HepG2 (cell line): ENCODE results near the gene MCC. TPM values are rescaled to one million over a fixed set of nuclear protein-coding genes. Genes with fewer than 3 reads are reported as not detected.

Source experiments
- ATAC-seq: fragments of 200-7000 bp; cut with Tn5 transposase; 3 replicates; pipeline ENCODE4 v1.9.1; 2020; ENCODE audit warnings: mild to moderate bottlenecking, moderate library complexity
- BruUV-seq: library from RNA; stranded (reverse); fragments of 400-500 nt; replicated peaks from 2 replicates; lab custom pipeline; 2021; lab: Mats Ljungman, UMichigan
- CTCF ChIA-PET: fragments of 300-600 bp; formaldehyde crosslinking; extraction: SDS; loops from one replicate; lab custom pipeline; 2021; ENCODE audit warnings: low total read pairs, inconsistent platforms, low intra/inter-chr PET ratio; lab: Yijun Ruan, JAX
- POLR2A ChIA-PET: fragments of 350-600 bp; sonication (Branson Sonifier 250); formaldehyde crosslinking; loops from one replicate; lab custom pipeline; 2020; ENCODE audit warnings: antibody characterized with exemption, inconsistent platforms; lab: Yijun Ruan, JAX
- DNase-seq: peaks from one replicate; pipeline ENCODE4 v3.0.0-alpha.2; 2015; ENCODE audit warnings: low spot score
- FAIRE-seq: peaks from 3 replicates; lab custom pipeline; 2011; peaks lifted over from hg19 to GRCh38; lab: Jason Lieb, UNC
- H2AFZ ChIP-seq: one replicate; pipeline ENCODE4 v1.6.1; 2011; ENCODE audit warnings: low read length, inconsistent platforms
- H3K27ac ChIP-seq: fragments of 300-600 bp; 3 replicates; pipeline ENCODE4 v1.8.0; 2011; ENCODE audit warnings: mixed run types, mild to moderate bottlenecking, mixed read lengths, low read length, inconsistent platforms; ENCODE audit not compliant: insufficient read depth; ENCODE audit errors: extremely low read length
- H3K27me3 ChIP-seq, 2 experiments: fragments of 200-600 bp in 1 of 2; 2 replicates in 1 of 2; 3 replicates in 1 of 2; pipeline versions ENCODE4 v1.6.0 to v1.8.0; 2011; ENCODE audit warnings: low read length in 2 of 2, mild to moderate bottlenecking in 2 of 2, moderate library complexity in 2 of 2, inconsistent platforms in 1 of 2; ENCODE audit not compliant: insufficient read depth in 2 of 2, control insufficient read depth in 1 of 2
- H3K36me3 ChIP-seq, 2 experiments: fragments of 200-600 bp in 1 of 2; replicated peaks in 1 of 2; 2 replicates in 1 of 2; 3 replicates in 1 of 2; pipeline versions ENCODE4 v1.5.1 to v1.8.0; 2011; ENCODE audit warnings: low read length in 2 of 2, inconsistent platforms in 1 of 2; ENCODE audit not compliant: insufficient read depth in 2 of 2, control insufficient read depth in 1 of 2
- H3K4me1 ChIP-seq: 2 replicates; pipeline ENCODE4 v1.5.1; 2012; ENCODE audit warnings: low read length, inconsistent platforms; ENCODE audit not compliant: insufficient read depth
- H3K4me2 ChIP-seq: 2 replicates; pipeline ENCODE4 v1.6.0; 2011; ENCODE audit warnings: low read depth, low read length, inconsistent platforms
- H3K4me3 ChIP-seq, 3 experiments: fragments of 200-600 bp in 1 of 3; sonication (generic), shearing (Covaris generic) in 1 of 3; replicated peaks in 1 of 3; 2 replicates each; pipeline ENCODE4 v1.5.1; 2011 to 2016; ENCODE audit warnings: low read length in 3 of 3, inconsistent platforms in 2 of 3, low read depth in 2 of 3, mild to moderate bottlenecking in 2 of 3, control low read depth in 1 of 3, mixed read lengths in 1 of 3; ENCODE audit not compliant: insufficient read depth in 1 of 3
- H3K79me2 ChIP-seq: one replicate; pipeline ENCODE4 v1.6.1; 2011; ENCODE audit warnings: low read length, inconsistent platforms; ENCODE audit not compliant: insufficient read depth
- H3K9ac ChIP-seq: 2 replicates; pipeline ENCODE4 v1.6.0; 2011; ENCODE audit warnings: mild to moderate bottlenecking, low read depth, low read length, inconsistent platforms; ENCODE audit not compliant: insufficient read depth
- H3K9me3 ChIP-seq: 2 replicates; pipeline ENCODE4 v1.5.1; 2012; ENCODE audit warnings: mild to moderate bottlenecking, low read length
- H4K20me1 ChIP-seq: 2 replicates; pipeline ENCODE4 v1.6.0; 2011; ENCODE audit warnings: inconsistent platforms, mild to moderate bottlenecking, low read length, moderate library complexity; ENCODE audit not compliant: insufficient read depth
- BCL6 ChIP-seq: IDR thresholded peaks from 2 replicates; pipeline ENCODE4 v1.6.1; 2016; ENCODE audit warnings: missing genetic modification reagents, missing compliant biosample characterization
- NFIC ChIP-seq: IDR thresholded peaks from 2 replicates; pipeline ENCODE4 v1.6.1; 2012; ENCODE audit warnings: mild to moderate bottlenecking, low read length, inconsistent platforms
- NPAS2 ChIP-seq: sonication (generic); formaldehyde crosslinking; IDR thresholded peaks from 2 replicates; pipeline ENCODE4 v1.8.0; 2022; ENCODE audit warnings: mild to moderate bottlenecking, missing genetic modification reagents, borderline replicate concordance
- POLR2A ChIP-seq, 2 experiments: IDR thresholded peaks; 2 replicates each; pipeline ENCODE4 v1.6.1; 2011; ENCODE audit warnings: low read depth in 2 of 2, low read length in 2 of 2, mild to moderate bottlenecking in 1 of 2, moderate library complexity in 1 of 2; ENCODE audit not compliant: insufficient read depth in 1 of 2
- SIX4 ChIP-seq: sonication (generic); formaldehyde crosslinking; IDR thresholded peaks from 2 replicates; pipeline ENCODE4 v1.4.0; 2020; ENCODE audit warnings: missing genetic modification reagents
- ZBTB7A ChIP-seq: sonication (generic); formaldehyde crosslinking; IDR thresholded peaks from 2 replicates; pipeline ENCODE4 v1.8.0; 2022; ENCODE audit warnings: mild to moderate bottlenecking, missing genetic modification reagents
- ZBTB8A ChIP-seq: sonication (generic); formaldehyde crosslinking; IDR thresholded peaks from 2 replicates; pipeline ENCODE4 v1.4.0; 2020; ENCODE audit warnings: mild to moderate bottlenecking, low read depth, missing genetic modification reagents, borderline replicate concordance
- ZNF10 ChIP-seq: sonication (generic); formaldehyde crosslinking; IDR thresholded peaks from 2 replicates; pipeline ENCODE4 v1.4.0; 2020; ENCODE audit warnings: mild to moderate bottlenecking, low read depth, missing genetic modification reagents, borderline replicate concordance
- ZNF326 ChIP-seq: sonication (generic); formaldehyde crosslinking; IDR thresholded peaks from 2 replicates; pipeline ENCODE4 v1.4.0; 2020; ENCODE audit warnings: missing genetic modification reagents, borderline replicate concordance
- ZNF510 ChIP-seq: sonication (generic); formaldehyde crosslinking; IDR thresholded peaks from 2 replicates; pipeline ENCODE4 v1.4.0; 2020; ENCODE audit warnings: low read depth, mild to moderate bottlenecking, missing genetic modification reagents
- ZNF577 ChIP-seq: sonication (generic); formaldehyde crosslinking; IDR thresholded peaks from 2 replicates; pipeline ENCODE4 v1.4.0; 2020; ENCODE audit warnings: mild to moderate bottlenecking, low read depth, missing genetic modification reagents, borderline replicate concordance
- ZNF781 ChIP-seq: sonication (generic); formaldehyde crosslinking; IDR thresholded peaks from 2 replicates; pipeline ENCODE4 v1.5.1; 2020; ENCODE audit warnings: borderline replicate concordance, mild to moderate bottlenecking, missing genetic modification reagents; ENCODE audit errors: not compliant biosample characterization
- whole genome bisulfite sequencing: methylation state at CpG from one replicate; pipeline ENCODE4 v1.1.6; 2017; ENCODE audit warnings: low lambda C conversion rate; 5-methylcytosine and 5-hydroxymethylcytosine counted together
- in situ Hi-C: cut with HindIII; loops from 2 replicates; pipeline ENCODE4 v1.10.0; 2017; ENCODE audit warnings: low pct_unique_long_range_greater_than_20kb; ENCODE audit not compliant: extremely low pct_ligation_motif_present
- intact Hi-C: fragments of 100-400 bp; cut with micrococcal nuclease; formaldehyde crosslinking; loops from one replicate; pipeline ENCODE4 v1.10.0; 2022; ENCODE audit not compliant: unreplicated experiment
- polyA plus RNA-seq, 8 experiments: library from polyadenylated mRNA; depleted of rRNA in 3 of 8; stranded (reverse) in 7 of 8; unstranded in 1 of 8; fragments of >200 nt; fragmentation: Illumina TruSeq in 4 of 8; extraction: Trizol in 4 of 8; gene quantifications; 2 replicates each; pipeline versions ENCODE4 v1.2.1 to v1.2.3, GENCODE V29; 2011 to 2016; ENCODE audit warnings: low read depth in 4 of 8, missing spikeins in 1 of 8, mixed read lengths in 1 of 8; ENCODE audit not compliant: insufficient read depth in 1 of 8
- total RNA-seq, 5 experiments: library from RNA; depleted of rRNA; stranded (reverse); fragments of >200 nt; fragmentation: Illumina TruSeq; extraction: Trizol; gene quantifications; 2 replicates each; pipeline ENCODE4 v1.2.3, GENCODE V29; 2016; ENCODE audit warnings: low read depth in 1 of 5
- TF ChIP-seq, protein P1 (sequence below): sonication (generic); formaldehyde crosslinking; IDR thresholded peaks from 2 replicates; pipeline ENCODE4 v1.4.0; 2020; ENCODE audit warnings: mild to moderate bottlenecking, missing genetic modification reagents
- TF ChIP-seq, protein P2 (sequence below): sonication (generic); formaldehyde crosslinking; IDR thresholded peaks from 2 replicates; pipeline ENCODE4 v1.4.0; 2020; ENCODE audit warnings: missing genetic modification reagents, borderline replicate concordance

Gene MCC
- total and polyA plus RNA-seq, 2 of the 13 experiments (the other 11 are each of a cell fraction or from before 2014, with no cell fraction given), result 0.55 to 2.4 TPM

DNA sequence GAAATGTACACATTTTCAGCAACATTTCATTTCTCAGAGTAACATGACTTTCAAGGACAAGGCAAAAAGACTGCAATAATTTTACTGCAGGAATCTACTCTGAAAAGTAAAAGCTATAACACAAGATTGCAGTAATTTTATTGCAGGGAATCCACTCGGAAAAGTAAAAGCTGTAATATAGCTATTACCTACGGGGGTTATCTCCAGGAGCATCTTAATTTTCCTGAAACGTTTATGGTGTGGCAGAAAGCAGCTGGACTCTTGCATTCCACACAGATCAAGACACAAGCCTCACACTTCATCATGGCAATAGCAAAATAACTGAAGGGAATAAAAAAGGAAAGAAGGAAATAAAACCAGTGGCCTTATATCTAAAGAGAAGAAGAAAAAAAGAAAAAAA lies 224.7 kb downstream of the MCC start (continued):
- TF ChIP-seq, protein P1, sequence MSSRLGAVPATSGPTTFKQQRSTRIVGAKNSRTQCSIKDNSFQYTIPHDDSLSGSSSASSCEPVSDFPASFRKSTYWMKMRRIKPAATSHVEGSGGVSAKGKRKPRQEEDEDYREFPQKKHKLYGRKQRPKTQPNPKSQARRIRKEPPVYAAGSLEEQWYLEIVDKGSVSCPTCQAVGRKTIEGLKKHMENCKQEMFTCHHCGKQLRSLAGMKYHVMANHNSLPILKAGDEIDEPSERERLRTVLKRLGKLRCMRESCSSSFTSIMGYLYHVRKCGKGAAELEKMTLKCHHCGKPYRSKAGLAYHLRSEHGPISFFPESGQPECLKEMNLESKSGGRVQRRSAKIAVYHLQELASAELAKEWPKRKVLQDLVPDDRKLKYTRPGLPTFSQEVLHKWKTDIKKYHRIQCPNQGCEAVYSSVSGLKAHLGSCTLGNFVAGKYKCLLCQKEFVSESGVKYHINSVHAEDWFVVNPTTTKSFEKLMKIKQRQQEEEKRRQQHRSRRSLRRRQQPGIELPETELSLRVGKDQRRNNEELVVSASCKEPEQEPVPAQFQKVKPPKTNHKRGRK (CRISPR knock-in tag), result no peak
- TF ChIP-seq NFIC, result no peak
- no peak for TF ChIP-seq ZNF510 (CRISPR knock-in tag)
- no peak for TF ChIP-seq POLR2A (IDR thresholded peaks at IDR 0.05; ENCODE audit: insufficient read depth in 1 of 2, low read depth in 2 of 2, low read length in 2 of 2)
- TF ChIP-seq ZNF577, result no peak
- no peak for TF ChIP-seq ZNF326
- no peak for TF ChIP-seq ZNF10 (CRISPR knock-in tag)

DNA sequence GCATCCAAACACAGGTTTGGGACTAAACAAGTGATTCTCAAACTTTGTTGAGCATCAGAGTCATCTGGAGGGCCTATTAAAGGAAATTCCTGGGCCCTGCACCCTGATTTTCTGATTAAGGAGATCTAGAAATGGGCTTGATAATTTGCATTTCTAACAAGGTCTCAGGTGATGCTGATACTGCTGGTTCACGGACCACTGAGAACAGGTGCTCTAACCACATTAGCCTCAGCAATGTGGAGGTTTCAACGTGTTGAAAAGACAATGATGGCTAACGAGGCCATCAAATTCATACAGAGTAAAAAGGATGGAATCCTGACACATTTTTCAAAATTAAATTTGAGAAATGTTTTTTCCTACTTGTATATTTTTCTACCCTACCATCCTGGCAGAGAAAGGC lies 225.6 kb downstream of the MCC start:
- DNase-seq (no peak), ATAC-seq (no peak)
- no peak overlapping the region for H3K4me2 ChIP-seq
- H3K27ac ChIP-seq, result no peak overlapping the region
- POLR2A ChIA-PET, result no interaction called here
- no peak overlapping the region for H2AFZ ChIP-seq
- no peaks in the 10 kb centered on the region for H3K79me2 ChIP-seq
- no peaks in the 10 kb centered on the region for H3K36me3 ChIP-seq
- intact Hi-C loops (no loop called here), in situ Hi-C loops (no loop called here)
- 10% methylated on average over 3 of the region's 3 CpGs for WGBS
- H3K4me3 ChIP-seq, result no peak overlapping the region
- H3K9ac ChIP-seq, result no peak overlapping the region
- H4K20me1 ChIP-seq, result no peaks in the 10 kb centered on the region
- CTCF ChIA-PET, result no interaction called here
- no TSS peak for BruUV-seq
- no peaks in the 10 kb centered on the region for H3K4me1 ChIP-seq
- TF ChIP-seq SIX4 (CRISPR knock-in tag) (no peak), NPAS2 (no peak), ZBTB8A (no peak), ZBTB7A (no peak), BCL6 (CRISPR knock-in tag) (no peak), ZNF781 (CRISPR knock-in tag) (no peak)
- TF ChIP-seq, protein P2, sequence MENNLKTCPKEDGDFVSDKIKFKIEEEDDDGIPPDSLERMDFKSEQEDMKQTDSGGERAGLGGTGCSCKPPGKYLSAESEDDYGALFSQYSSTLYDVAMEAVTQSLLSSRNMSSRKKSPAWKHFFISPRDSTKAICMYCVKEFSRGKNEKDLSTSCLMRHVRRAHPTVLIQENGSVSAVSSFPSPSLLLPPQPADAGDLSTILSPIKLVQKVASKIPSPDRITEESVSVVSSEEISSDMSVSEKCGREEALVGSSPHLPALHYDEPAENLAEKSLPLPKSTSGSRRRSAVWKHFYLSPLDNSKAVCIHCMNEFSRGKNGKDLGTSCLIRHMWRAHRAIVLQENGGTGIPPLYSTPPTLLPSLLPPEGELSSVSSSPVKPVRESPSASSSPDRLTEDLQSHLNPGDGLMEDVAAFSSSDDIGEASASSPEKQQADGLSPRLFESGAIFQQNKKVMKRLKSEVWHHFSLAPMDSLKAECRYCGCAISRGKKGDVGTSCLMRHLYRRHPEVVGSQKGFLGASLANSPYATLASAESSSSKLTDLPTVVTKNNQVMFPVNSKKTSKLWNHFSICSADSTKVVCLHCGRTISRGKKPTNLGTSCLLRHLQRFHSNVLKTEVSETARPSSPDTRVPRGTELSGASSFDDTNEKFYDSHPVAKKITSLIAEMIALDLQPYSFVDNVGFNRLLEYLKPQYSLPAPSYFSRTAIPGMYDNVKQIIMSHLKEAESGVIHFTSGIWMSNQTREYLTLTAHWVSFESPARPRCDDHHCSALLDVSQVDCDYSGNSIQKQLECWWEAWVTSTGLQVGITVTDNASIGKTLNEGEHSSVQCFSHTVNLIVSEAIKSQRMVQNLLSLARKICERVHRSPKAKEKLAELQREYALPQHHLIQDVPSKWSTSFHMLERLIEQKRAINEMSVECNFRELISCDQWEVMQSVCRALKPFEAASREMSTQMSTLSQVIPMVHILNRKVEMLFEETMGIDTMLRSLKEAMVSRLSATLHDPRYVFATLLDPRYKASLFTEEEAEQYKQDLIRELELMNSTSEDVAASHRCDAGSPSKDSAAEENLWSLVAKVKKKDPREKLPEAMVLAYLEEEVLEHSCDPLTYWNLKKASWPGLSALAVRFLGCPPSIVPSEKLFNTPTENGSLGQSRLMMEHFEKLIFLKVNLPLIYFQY, result no peak
- TF ChIP-seq, all 625 proteins: peak for 0
- FAIRE-seq, result no peak
- H3K27me3 ChIP-seq, result no peaks in the 10 kb centered on the region
- H3K9me3 ChIP-seq, result no peaks in the 10 kb centered on the region
